Measurements from ENCODE around the gene CRACR2A.

The CRACR2A gene

DNA sequence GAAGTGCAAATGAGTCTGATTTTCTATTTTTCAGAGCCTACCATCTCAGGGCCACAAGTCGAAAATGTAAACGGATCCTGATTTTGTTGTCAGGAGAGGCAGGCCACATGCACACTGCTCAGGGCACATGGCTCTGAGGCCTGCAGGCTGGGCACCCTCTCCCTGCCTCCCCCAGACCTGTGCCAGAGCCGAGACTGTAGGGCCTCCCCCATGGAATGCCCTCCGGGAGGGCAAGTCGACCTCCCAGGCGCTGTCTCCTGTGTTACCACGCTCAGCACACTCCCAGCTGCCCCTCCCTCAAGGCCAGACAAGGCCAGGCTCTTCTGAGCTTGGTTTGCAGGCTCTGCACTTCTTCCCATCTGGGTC lies 121.7 kb downstream of the CRACR2A start:
- TF ChIP-seq EZH2phosphoT487 (IDR thresholded peaks at IDR 0.05; ENCODE audit: low read depth) (no peak), CTCF (IDR thresholded peaks at IDR 0.05; ENCODE audit: low read depth, low read length) (no peak)
- H3K4me3 ChIP-seq (ENCODE audit: low read length): no peak overlapping the region
- no peak overlapping the region for H2AFZ ChIP-seq (ENCODE audit: low read depth, low read length)
- no peaks in the 10 kb centered on the region for H4K20me1 ChIP-seq (ENCODE audit: insufficient read depth, low read length)
- no peaks in the 10 kb centered on the region for H3K79me2 ChIP-seq (ENCODE audit: low read length)
- H3K27me3 ChIP-seq (ENCODE audit: low read depth, low read length): no peaks in the 10 kb centered on the region
- no peak overlapping the region for H3K4me2 ChIP-seq (ENCODE audit: low read length)
- peaks cover 5% of the 10 kb centered on the region for H3K36me3 ChIP-seq (replicated peaks; ENCODE audit: low read depth, low read length)
- no peaks in the 10 kb centered on the region for H3K9me3 ChIP-seq (ENCODE audit: insufficient read depth, low read length)
- H3K9ac ChIP-seq (ENCODE audit: low read length): no peak overlapping the region
- no peak overlapping the region for H3K27ac ChIP-seq (ENCODE audit: low read length)
- no peaks in the 10 kb centered on the region for H3K4me1 ChIP-seq (ENCODE audit: low read length)

- no peak overlapping the region for H2AFZ ChIP-seq (ENCODE audit: low read depth, low read length)
- H3K27ac ChIP-seq (ENCODE audit: low read length): no peak overlapping the region
- peaks cover 2% of the 10 kb centered on the region for H3K36me3 ChIP-seq (replicated peaks; ENCODE audit: low read depth, low read length)
- H3K4me3 ChIP-seq (ENCODE audit: low read length): no peak overlapping the region
- TF ChIP-seq EZH2phosphoT487 (IDR thresholded peaks at IDR 0.05; ENCODE audit: low read depth) (no peak), CTCF (IDR thresholded peaks at IDR 0.05; ENCODE audit: low read depth, low read length) (no peak)
- no peak overlapping the region for H3K9ac ChIP-seq (ENCODE audit: low read length)
- no peaks in the 10 kb centered on the region for H4K20me1 ChIP-seq (ENCODE audit: insufficient read depth, low read length)
- H3K4me1 ChIP-seq (ENCODE audit: low read length): no peaks in the 10 kb centered on the region
- no peaks in the 10 kb centered on the region for H3K27me3 ChIP-seq (ENCODE audit: low read depth, low read length)
- no peak overlapping the region for H3K4me2 ChIP-seq (ENCODE audit: low read length)
- no peaks in the 10 kb centered on the region for H3K79me2 ChIP-seq (ENCODE audit: low read length)
- H3K9me3 ChIP-seq (ENCODE audit: insufficient read depth, low read length): no peaks in the 10 kb centered on the region
Observed at GRCh38 chr12:3630621-3631271, 122.2 kb downstream of the CRACR2A start.

- H3K36me3 ChIP-seq (replicated peaks; ENCODE audit: low read depth, low read length): peaks cover 2% of the 10 kb centered on the region
- no peaks in the 10 kb centered on the region for H3K79me2 ChIP-seq (ENCODE audit: low read length)
- no peak overlapping the region for H2AFZ ChIP-seq (ENCODE audit: low read depth, low read length)
- no peaks in the 10 kb centered on the region for H4K20me1 ChIP-seq (ENCODE audit: insufficient read depth, low read length)
- no peak overlapping the region for H3K4me2 ChIP-seq (ENCODE audit: low read length)
- no peak overlapping the region for H3K4me3 ChIP-seq (ENCODE audit: low read length)
- H3K9ac ChIP-seq (ENCODE audit: low read length): no peak overlapping the region
- TF ChIP-seq EZH2phosphoT487 (IDR thresholded peaks at IDR 0.05; ENCODE audit: low read depth) (no peak), CTCF (IDR thresholded peaks at IDR 0.05; ENCODE audit: low read depth, low read length) (no peak)
- H3K4me1 ChIP-seq (ENCODE audit: low read length): no peaks in the 10 kb centered on the region
- no peak overlapping the region for H3K27ac ChIP-seq (ENCODE audit: low read length)
- no peaks in the 10 kb centered on the region for H3K9me3 ChIP-seq (ENCODE audit: insufficient read depth, low read length)
- no peaks in the 10 kb centered on the region for H3K27me3 ChIP-seq (ENCODE audit: low read depth, low read length)
Observed at GRCh38 chr12:3630111-3630510, 122.8 kb downstream of the CRACR2A start.

- Histone ChIP-seq H3K36me3 (replicated peaks; ENCODE audit: low read depth, low read length) (peaks cover 2% of the 10 kb centered on the region), H3K79me2 (ENCODE audit: low read length) (no peaks in the 10 kb centered on the region), H3K4me1 (ENCODE audit: low read length) (no peaks in the 10 kb centered on the region), H3K9me3 (ENCODE audit: insufficient read depth, low read length) (no peaks in the 10 kb centered on the region), H4K20me1 (ENCODE audit: insufficient read depth, low read length) (no peaks in the 10 kb centered on the region), H3K27ac (ENCODE audit: low read length) (no peak overlapping the region), H2AFZ (ENCODE audit: low read depth, low read length) (no peak overlapping the region), H3K27me3 (ENCODE audit: low read depth, low read length) (no peaks in the 10 kb centered on the region), H3K4me3 (ENCODE audit: low read length) (no peak overlapping the region), H3K4me2 (ENCODE audit: low read length) (no peak overlapping the region), H3K9ac (ENCODE audit: low read length) (no peak overlapping the region)
- TF ChIP-seq CTCF (IDR thresholded peaks at IDR 0.05; ENCODE audit: low read depth, low read length) (no peak), EZH2phosphoT487 (IDR thresholded peaks at IDR 0.05; ENCODE audit: low read depth) (no peak)
Observed at GRCh38 chr12:3629057-3629830, 123.7 kb downstream of the CRACR2A start.
